ENCODE data around the gene NPTN.
A peak's percentile ranks its signal among the peaks of the same experiment; 100 is the strongest.
"Not testable (repeated sequence)": the region's sequence is repeated elsewhere in the genome, so short reads cannot be mapped to it uniquely, and the experiment has no call there.

NPTN gene

GRCh38 chr15:73570355-73571032 lies 62.7 kb downstream of the NPTN start:
- no peak for DNase-seq

DNA sequence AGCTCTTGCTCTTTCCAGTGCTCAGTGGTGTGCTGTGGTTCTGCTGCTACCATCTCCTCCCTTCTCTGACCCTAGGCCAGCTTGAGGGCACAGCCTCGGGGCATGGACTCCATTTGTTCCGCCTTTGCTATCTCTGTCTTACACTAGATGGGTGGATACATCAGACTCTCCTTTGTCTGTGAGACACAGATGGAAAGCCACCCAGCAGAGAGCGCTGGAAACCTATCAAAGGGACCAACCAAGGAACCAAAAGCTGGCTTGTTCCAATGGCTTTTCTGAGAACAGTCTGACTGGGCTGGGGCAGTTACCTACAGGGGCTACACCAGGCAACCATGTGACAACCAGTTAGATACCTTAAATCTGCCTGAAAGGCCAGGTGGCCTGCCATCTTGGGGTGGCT lies 63.8 kb downstream of the NPTN start:
- no peak for DNase-seq

DNA sequence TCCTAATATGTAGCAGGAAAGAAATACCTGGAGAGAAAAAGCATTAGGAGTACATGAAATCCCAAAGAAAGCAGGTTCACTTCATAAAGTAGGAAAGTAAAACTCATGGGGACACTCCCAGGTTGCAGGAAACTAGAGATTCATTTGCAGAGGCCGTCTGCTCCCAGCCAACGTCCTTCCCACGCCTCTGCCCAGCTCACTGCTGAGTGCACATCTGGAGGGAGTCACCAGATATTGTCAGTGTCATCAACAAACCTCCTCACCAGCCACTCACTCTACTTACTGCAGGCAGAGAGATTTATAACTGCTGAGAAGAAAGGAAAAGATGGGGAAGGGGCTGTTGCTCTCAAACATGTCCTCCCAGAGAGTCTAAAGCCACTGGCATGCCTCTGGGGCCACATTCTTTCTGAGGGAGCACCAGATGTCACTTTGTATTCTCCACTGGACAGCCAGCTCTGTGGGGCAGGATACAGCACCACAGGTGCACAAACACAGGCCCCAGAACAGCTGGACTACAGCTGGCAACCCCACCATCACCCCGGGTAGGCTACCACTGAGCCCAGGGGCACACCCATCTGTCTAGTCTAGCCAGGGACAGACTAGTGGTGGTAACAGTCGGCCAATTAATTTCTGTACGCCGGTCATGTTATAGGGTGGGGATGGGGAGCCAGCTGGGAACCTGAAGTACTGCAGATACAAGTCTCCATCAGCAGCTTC lies 64.5 kb downstream of the NPTN start:
- no peak for DNase-seq

DNA sequence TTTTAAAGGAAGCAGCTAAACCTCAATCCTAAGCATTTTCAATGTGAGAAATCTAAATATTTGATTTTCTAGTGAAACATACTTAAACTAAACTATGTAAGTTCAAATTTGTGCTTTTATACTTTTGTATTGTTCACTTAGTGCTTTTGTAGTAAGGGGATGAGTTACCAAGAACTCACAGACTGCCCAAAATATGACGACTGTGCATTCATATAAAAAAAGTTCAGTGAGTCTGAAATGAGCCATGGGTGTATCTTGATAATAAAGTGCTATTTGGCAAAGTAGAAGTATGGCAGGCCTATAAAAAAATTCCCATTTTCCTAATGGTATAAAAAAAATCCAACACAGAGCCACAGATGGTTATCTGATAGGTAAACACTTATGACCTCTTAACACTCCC lies 66.2 kb downstream of the NPTN start:
- DNase-seq: no peak

GRCh38 chr15:73564255-73564654 lies 68.9 kb downstream of the NPTN start:
- DNase-seq: no peak

DNA sequence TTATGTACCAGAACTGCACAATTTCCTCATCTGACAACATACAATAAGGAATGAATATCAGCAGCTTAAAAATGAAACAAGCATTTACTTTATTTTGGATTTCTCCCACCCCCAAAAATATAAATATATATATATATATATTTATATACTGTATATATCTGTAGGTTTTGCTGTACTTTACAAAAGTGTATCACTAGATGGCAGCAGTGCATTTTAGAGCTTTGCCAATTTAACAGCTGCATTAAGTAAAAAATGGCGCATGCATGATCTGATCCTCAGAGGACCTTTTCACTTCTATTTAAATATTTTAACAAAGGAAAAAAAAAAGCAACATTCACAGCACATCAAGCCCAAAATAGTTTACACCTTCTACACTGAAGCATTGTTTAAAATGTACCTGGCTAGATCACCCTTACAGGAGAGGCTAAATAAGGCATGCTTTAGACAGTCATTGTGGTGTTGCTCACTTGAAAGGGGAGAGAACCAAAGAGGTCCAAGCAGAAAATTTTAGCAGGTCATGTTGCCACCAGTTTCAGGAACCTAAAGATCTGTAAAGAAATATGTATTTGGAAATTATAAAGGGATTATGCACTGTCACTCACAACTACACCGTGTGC lies 72.6 kb downstream of the NPTN start:
- DNase-seq: peak; percentile 24

DNA sequence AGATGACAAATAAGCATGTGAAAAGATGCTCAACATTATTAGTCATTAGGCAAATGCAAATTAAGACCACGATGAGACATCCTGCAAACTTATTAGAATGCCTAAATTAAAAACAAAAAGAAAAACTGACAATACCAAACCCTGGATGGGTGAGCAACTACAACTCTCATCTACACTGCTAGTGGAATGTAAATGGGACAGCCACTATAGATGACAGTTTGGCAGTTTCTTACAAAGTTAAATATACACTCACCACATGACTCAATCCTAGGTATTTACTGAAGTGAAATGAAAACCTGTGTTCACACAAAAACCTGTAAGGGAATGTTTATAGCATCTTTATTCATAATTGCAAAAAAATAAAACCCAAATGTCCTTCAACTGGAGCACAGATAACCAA lies 74.7 kb downstream of the NPTN start:
- no peak for DNase-seq

DNA sequence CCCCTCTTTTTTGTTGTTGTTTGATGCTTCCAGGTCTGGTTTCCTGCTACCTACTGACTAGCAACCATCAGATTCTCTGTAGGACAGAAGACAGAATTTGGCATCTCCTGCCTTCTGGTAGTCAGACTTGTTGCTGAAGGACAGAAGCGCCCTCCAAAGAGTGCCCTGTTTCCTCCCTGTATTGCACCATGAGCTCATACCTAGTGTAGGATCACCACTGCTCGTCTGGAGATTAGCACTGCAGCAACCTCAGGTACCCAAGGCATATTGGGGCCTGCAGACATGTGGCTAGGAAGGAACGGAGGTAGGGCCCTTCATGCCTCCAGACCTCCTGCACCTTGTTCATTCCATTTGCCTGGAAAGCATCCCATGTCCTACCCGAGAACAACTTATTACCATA lies 78.1 kb downstream of the NPTN start:
- no peak for DNase-seq

GRCh38 chr15:73550190-73550589 lies 83.0 kb downstream of the NPTN start:
- DNase-seq: peak; percentile 17

DNA sequence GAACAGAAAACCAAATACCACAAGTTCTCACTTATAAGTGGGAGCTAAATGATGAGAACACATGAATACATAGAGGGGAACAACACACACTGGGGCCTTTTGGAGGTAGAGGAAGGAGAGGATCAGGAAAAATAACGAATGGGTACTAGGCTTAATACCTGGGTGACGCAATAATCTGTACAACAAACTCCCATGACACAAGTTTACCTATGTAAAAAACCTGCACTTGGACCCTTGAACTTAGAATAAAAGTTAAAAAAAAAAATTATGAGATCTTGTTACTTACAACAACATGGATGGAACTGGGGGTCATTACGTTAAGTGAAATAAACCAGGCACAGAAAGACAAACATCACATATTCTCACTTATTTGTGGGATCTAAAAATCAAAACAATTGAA lies 84.3 kb downstream of the NPTN start:
- not testable (repeated sequence) for DNase-seq

GRCh38 chr15:73541479-73541878 lies 91.7 kb downstream of the NPTN start:
- no peak for DNase-seq

GRCh38 chr15:73540161-73540560 lies 93.0 kb downstream of the NPTN start:
- DNase-seq: no peak

GRCh38 chr15:73539212-73540128 lies 93.7 kb downstream of the NPTN start:
- no peak for DNase-seq

DNA sequence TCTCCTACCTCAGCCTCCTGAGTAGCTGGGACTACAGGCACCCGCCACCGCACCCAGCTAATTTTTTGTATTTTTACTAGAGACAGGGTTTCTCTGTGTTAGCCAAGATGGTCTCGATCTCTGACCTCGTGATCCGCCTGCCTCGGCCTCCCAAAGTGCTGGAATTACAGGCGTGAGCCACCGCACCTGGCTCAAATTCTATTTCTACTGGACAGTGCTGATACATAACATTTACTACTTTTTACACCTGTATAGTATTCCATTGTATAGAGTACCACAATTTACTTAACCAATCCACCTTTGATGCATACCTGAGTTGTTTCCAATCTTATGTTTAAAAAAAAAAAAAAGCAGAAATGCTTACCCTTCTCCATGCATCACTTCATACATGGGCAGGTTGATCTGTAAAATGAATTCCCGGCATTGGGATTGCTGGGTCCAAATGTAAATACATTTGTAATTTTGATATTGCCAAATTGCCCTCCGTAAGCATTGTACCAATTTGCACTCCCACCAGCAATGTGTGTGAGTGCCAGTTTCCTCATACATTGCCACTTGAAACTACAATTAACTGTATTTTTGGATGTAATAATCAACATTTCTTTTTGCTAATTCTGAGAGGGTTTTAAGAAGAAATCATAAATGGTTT lies 94.5 kb downstream of the NPTN start:
- DNase-seq: no peak

- no peak for DNase-seq
Observed at GRCh38 chr15:73538123-73538522, 95.1 kb downstream of the NPTN start.

- no peak for DNase-seq
Observed at GRCh38 chr15:73530649-73531048, 102.5 kb downstream of the NPTN start.

DNA sequence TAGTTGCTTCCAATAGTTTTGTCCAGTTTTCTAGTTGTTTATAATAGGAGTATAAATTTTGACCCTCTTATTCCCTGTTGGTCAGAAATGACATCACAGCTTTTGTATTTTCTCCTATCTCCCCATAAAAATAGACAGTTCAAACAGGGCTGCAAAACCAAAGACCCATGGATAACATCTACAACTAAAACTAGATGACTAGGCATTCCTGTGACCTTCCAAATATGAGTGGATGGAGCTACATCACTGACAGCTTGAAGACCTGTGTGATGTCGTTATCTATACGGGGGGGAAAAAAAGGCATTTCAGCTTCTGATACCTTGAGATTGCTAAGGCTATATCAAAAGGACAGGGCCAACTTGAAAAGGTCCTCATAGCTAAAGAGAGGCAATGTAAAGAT lies 105.6 kb downstream of the NPTN start:
- no peak for DNase-seq

DNA sequence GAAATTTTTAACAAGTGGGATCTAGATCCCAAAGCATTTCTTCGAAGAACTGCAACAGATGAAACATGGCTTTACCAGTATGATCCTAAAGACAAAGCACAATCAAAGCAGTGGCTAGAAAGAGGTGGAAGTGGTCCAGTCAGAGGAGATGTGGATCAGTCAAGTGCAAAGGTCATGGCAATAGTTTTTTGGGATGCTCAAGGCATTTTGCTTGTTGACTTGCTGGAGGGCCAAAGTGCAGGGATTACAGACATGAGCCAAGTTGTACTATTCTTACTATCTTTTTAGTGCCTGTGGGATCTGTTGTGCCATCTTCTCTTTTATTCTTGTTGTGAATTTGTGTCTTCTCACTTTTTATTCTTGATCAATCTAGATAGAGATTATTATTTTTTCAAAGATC lies 108.3 kb downstream of the NPTN start:
- no peak for DNase-seq

GRCh38 chr15:73522011-73522410 lies 111.2 kb downstream of the NPTN start:
- no peak for DNase-seq

DNA sequence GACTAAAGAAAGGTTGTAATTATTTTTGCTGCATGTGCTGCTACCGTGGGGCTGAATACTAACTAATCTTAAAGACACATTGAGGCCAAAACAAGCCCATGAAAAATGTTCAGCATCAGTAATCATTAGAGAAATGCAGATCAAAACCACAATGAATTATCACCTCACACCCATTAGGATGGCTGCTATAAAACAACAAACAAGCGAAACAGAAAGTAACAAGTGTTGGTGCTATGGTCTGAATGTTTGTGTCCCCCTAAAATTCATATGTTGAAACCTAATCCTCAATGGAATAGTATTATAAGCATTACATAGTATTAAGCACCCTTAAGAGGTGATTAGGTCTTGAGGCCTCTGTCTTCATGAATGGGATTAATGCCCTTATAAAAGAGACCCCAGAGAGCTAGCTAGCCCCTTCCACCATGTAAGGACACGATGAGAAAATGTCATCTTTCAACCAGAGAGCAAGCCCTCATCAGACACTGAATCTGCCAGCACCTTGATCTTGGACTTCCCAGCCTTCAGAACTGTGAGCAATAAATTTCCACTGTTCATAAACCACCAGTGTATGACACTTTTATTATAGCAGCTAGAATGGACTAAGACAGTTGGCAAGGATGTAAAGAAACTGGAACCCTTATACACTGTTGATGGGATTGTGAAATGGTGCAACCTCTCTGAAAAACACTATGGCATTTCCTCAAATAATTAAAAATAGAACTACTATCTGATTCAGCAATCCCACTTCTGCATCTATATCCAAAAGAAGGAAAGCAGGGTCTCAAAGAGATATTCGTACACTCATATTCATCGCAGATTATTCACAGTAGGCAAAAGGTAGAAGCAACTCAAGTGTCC lies 114.1 kb downstream of the NPTN start:
- DNase-seq: no peak

DNA sequence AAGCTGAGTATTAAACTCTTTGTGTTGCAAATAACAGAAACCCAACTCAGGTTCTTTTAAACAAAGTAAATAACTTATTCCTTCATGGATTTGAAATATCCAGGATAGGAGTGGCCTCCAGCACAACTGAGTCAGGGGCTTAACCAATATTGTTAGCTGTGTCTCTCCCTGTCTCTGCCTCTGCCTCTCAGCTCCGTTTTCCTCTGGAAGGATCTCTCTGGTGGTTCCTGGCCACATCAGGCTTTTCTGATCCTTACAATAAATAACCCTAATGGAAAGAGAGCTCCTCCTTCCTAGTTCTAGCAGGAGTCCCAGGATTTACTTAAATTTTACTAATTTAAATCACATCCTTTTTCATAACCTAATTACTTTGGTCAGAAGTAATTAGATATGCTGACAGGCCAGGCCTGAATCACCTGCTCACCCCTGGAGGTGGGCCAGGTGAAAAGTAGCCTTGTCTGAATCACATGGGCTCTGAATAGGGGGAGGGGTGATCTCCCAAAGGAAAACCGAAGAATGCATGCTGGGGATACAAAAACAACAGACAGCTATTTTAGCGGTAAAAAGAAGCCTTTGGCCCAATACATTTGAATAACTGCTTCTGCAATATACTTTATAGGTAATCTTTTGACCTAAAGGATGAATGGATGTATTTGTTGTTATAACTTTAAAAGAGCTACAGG lies 114.9 kb downstream of the NPTN start:
- DNase-seq: no peak
